CD1c-positive myeloid dendritic cell (primary cell): ENCODE measurements around the gene PRAMEF7.
"Not testable (repeated sequence)": the region's sequence is repeated elsewhere in the genome, so short reads cannot be mapped to it uniquely, and the experiment has no call there.

Experiments
- DNase-seq: peaks from one replicate; pipeline ENCODE4 v3.0.0-alpha.2; 2016; ENCODE audit errors: extremely low spot score

PRAMEF7 gene

DNA sequence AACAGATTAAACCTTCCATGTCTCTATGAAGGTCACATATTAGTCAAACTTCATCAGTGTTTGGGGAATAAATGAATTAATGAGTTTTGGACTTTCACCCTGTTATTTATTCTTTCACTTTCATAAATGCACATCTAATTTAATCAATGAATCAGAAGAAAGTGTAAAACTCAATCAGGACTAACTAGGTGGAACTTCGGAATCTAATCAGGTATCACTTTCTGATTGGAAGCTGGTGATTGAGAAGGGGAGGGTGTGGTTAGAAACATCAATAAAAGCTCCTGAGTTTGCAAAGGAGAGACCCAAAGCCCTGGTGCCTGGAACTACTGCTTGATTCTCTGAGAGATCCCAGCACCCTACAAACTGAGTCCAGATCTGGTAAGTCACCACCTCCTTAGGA is at the start of gene PRAMEF7:
Gene PRAMEF7 (plus strand): TSS at position 301 of the 400 bp plus-strand sequence. CDS start 1,083 bp downstream, outside the sequence.
- not testable (repeated sequence) for DNase-seq

DNA sequence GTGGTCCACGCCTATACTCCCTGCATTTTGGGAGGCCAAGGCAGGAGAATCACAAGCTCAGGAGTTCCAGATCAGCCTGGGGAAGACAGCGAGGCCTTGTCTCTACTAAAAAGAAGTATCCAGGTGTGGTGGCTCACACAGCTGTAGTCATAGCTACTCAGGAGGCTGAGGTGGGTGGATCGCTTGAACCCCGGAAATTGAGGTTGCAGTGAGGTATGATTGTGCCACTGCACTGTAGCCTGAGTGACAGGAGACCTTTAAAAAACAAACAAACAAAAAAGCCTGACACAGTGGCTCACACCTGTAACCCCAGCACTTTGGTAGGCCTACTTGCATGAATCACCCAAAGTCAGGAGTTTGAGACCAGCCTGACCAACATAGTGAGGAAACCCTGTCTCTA is 38.0 kb upstream of the PRAMEF7 start:
- not testable (repeated sequence) for DNase-seq

DNA sequence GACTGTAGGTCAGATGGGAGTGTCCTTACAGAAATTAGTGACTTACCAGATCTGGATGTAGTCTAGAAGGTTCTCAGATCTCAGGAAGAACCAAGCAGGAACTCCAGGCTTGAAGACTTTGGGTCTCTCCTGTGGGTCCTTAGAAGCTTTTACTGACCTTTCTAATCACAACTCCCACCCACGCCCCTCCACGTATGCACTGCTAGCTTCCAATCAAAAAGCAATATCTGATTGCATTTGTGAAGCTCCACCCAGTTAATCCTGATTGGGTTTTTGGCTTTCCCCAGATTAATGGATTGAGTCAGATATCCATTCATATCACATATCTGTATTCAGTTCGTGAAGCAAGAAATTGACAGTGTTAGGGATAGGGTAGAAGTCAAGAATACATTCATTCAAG is 30.3 kb upstream of the PRAMEF7 start, which contains the start of gene PRAMEF4:
Gene PRAMEF4 (minus strand): TSS at position 101 of the 400 bp plus-strand sequence. CDS start 2,807 bp downstream, outside the sequence.
- DNase-seq, result not testable (repeated sequence)

DNA sequence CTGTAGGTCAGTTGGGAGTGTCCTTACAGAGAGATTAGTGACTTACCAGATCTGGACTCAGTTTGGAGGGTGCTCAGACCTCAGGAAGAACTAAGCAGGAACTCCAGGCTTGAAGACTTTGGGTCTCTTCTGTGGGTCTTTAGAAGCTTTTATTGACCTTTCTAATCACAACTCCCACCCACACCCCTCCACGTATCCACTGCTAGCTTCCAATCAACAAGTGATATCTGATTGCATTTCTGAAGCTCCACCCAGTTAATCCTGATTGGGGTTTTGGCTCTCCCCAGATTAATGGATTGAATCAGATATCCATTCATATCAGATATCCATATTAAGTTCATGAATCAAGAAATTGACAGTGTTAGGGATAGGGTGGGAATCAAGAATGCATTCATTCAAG is 18.2 kb upstream of the PRAMEF7 start, which contains the start of gene PRAMEF10:
Gene PRAMEF10 (minus strand): TSS at position 101 of the 400 bp plus-strand sequence. CDS start 2,423 bp downstream, outside the sequence.
- not testable (repeated sequence) for DNase-seq

DNA sequence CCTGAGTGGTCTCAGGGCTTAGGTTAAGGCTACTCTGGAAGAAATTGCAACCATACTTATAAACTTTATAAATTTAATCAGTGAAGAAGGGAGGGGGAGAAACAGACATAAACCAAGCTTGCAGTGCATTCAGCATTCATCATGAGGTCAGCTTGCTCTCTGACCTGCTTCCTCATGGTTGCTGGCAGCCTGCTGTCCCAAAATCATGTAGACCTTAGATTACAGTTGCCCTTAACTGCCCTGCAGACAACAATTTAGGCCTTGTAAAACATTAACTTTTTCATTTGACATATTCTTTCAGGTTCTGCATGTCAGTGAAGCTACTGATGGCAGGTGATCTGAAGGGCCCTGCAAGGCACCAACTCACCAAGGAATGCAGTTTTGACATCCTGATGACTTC is 17.2 kb upstream of the PRAMEF7 start:
- DNase-seq, result not testable (repeated sequence)

DNA sequence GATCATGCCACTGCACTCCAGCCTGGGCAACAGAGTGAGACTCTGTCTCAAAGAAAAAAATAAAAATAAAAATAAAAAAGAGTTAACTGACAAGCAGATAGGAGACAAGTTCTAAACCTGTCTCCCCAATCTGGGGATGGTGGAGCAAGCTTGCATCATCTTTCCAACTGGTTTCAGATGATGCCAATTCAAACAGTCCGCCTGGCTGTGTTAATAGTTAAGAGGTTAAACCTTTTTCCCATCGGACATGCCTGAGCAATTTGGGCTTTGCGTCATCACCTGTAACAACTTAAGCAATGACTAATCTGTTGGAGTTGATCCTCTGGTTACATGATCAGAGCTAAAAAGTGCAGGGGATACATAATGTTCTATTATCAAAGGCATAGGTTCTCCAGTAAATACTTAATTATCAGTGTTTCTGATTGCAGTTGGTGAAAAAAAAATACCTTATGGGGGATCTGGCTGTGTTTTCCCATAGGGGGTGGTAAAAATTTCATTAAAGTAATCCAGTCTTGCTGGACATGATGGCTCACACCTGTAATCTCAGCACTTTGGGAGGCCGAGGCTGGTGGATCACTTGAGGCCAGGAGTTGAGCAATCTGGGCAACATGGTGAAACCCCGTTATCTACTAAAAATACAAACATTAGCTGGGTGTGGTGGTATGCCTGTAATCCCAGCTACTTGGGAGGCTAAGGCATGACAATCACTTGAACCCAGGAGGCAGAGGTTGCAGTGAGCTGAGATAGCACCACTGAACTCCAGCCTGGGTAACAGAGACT is 12.4 kb upstream of the PRAMEF7 start:
- DNase-seq, result not testable (repeated sequence)

DNA sequence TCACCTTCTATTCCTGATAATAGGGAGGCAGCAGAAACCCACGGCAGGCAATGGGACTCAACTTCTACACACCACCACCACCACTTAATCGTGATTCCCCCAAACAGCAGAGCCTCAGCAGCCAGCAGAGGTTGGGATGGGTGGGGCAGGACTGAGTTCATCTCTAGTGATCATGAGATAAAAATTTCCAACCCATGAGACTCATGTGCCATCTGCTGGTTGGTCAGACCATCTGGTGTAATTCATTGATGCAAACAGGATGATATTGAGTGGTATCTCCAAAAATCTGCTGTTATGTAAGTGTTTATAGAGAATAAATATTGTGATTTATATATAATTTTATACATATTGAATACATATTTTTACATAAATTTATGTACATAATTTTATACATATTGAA is 5.3 kb downstream of the PRAMEF7 start:
- not testable (repeated sequence) for DNase-seq

DNA sequence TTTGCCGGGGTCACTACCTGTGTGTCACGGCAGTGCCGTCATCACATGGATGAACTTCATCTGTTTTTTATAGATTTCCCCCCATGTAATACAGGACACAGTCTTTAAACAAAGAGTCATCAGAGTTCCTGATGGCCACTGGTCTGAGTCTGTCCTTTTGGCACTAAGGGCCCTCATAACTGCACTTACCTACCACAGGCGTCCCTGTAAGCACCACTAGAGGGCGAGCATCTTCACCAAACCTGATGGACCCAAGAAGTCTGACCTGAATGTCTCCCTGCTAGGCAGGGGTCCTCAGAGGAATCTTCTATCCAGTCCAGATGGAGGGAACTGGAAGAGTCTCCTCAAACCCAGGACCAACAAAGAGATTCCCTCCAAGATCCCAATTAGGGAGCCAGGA is 8.0 kb downstream of the PRAMEF7 start:
- DNase-seq, result not testable (repeated sequence)

DNA sequence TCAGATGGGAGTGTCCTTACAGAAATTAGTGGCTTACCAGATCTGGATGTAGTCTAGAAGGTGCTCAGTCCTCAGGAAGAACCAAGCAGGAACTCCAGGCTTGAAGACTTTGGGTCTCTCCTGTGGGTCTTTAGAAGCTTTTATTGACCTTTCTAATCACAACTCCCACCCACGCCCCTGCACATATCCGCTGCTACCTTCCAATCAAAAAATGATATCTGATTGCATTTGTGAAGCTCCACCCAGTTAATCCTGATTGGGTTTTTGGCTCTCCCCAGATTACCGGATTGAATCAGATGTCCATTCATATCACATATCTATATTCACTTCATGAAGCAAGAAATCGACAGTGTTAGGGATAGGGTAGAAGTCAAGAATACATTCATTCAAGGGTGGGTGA is 31.1 kb downstream of the PRAMEF7 start, which contains the start of gene PRAMEF6:
Gene PRAMEF6 (minus strand): TSS at position 101 of the 400 bp plus-strand sequence. CDS start 5,062 bp downstream, outside the sequence.
- DNase-seq, result not testable (repeated sequence)
